Smooth muscle cell (in vitro differentiated cells): ENCODE measurements around the gene DNAJC18. TPM values are rescaled to one million over a fixed set of nuclear protein-coding genes. Genes with fewer than 3 reads are reported as not detected.
A peak's percentile ranks its signal among the peaks of the same experiment; 100 is the strongest.

Experiments
- DNase-seq: peaks from one replicate; lab custom pipeline; 2025; ENCODE audit not compliant: unreplicated experiment; lab: John Stamatoyannopoulos, UW
- H2AFZ ChIP-seq: fragments of 200-600 bp; sonication (generic); 2 replicates; pipeline ENCODE4 v1.6.0; 2016; ENCODE audit warnings: antibody characterized with exemption, low read depth, mild to moderate bottlenecking
- H3F3A ChIP-seq: fragments of 200-600 bp; sonication (generic); 2 replicates; pipeline ENCODE4 v1.6.0; 2017; ENCODE audit warnings: antibody characterized with exemption, low read depth
- H3K27ac ChIP-seq: fragments of 200-600 bp; sonication (generic); 2 replicates; pipeline ENCODE4 v1.5.1; 2016; ENCODE audit warnings: low read depth, mild to moderate bottlenecking
- H3K27me3 ChIP-seq: fragments of 200-600 bp; sonication (generic); 2 replicates; pipeline ENCODE4 v1.6.1; 2016; ENCODE audit warnings: low read depth, mild to moderate bottlenecking
- H3K36me3 ChIP-seq: fragments of 200-600 bp; sonication (generic); 2 replicates; pipeline ENCODE4 v1.5.1; 2016; ENCODE audit warnings: low read depth
- H3K4me1 ChIP-seq: fragments of 200-600 bp; sonication (generic); 2 replicates; pipeline ENCODE4 v1.5.1; 2016; ENCODE audit warnings: low read depth
- H3K4me2 ChIP-seq: fragments of 200-600 bp; sonication (generic); 2 replicates; pipeline ENCODE4 v1.6.0; 2016; ENCODE audit warnings: mild to moderate bottlenecking
- H3K4me3 ChIP-seq: fragments of 200-600 bp; sonication (generic); 2 replicates; pipeline ENCODE4 v1.5.1; 2016; ENCODE audit warnings: mild to moderate bottlenecking
- H3K79me2 ChIP-seq: fragments of 200-600 bp; sonication (generic); 2 replicates; pipeline ENCODE4 v1.6.0; 2016; ENCODE audit warnings: low read depth, mild to moderate bottlenecking
- H3K9ac ChIP-seq: fragments of 200-600 bp; sonication (generic); 2 replicates; pipeline ENCODE4 v1.6.0; 2016; ENCODE audit warnings: low read depth
- H3K9me3 ChIP-seq: fragments of 200-600 bp; sonication (generic); replicated peaks from 2 replicates; pipeline ENCODE4 v1.5.1; 2016; ENCODE audit warnings: low read depth
- H4K20me1 ChIP-seq: fragments of 200-600 bp; sonication (generic); 2 replicates; pipeline ENCODE4 v1.6.0; 2016; ENCODE audit warnings: low read depth
- CTCF ChIP-seq: fragments of 200-600 bp; sonication (generic); IDR thresholded peaks from 2 replicates; pipeline ENCODE4 v1.5.1; 2017; ENCODE audit warnings: borderline replicate concordance, mild to moderate bottlenecking, antibody characterized with exemption; ENCODE audit not compliant: insufficient read depth, poor library complexity, severe bottlenecking
- WGBS: methylation state at CpG from one replicate; pipeline ENCODE4 v1.1.7; 2016; ENCODE audit warnings: low lambda C conversion rate; 5-methylcytosine and 5-hydroxymethylcytosine counted together
- polyA plus RNA-seq: library from polyadenylated mRNA; unstranded; fragments of >200 nt; fragmentation: Nextera tagmentation; extraction: Ambion mirVana; gene quantifications from 2 replicates; pipeline ENCODE4 v1.2.1, GENCODE V29; 2016
- total RNA-seq: library from RNA; depleted of rRNA; stranded (reverse); fragments of >200 nt; gene quantifications from 2 replicates; pipeline ENCODE4 v1.2.3, GENCODE V29; 2014

The DNAJC18 gene
- total and polyA plus RNA-seq, 2 experiments from 2014 or later, result 9.6 to 16.9 TPM

GRCh38 chr5:139368613-139369012, 70.7 kb downstream of the DNAJC18 start:
- TF ChIP-seq CTCF, result no peak
- Histone ChIP-seq H3K27ac (no peak overlapping the region), H3K36me3 (peaks cover 18% of the 10 kb centered on the region), H3K9ac (no peak overlapping the region), H3K4me1 (no peaks in the 10 kb centered on the region), H3K4me3 (no peak overlapping the region), H4K20me1 (peaks cover 56% of the 10 kb centered on the region), H3K79me2 (peaks cover 8% of the 10 kb centered on the region), H3K4me2 (no peak overlapping the region), H2AFZ (no peak overlapping the region), H3K9me3 (no peaks in the 10 kb centered on the region), H3F3A (no peaks in the 10 kb centered on the region), H3K27me3 (no peaks in the 10 kb centered on the region)
- no peak for DNase-seq
- WGBS, result 94% methylated on average over 2 of the region's 2 CpGs

- peaks cover 47% of the 10 kb centered on the region for H3K79me2 ChIP-seq
- H3K36me3 ChIP-seq, result peaks cover 20% of the 10 kb centered on the region
- H3K27me3 ChIP-seq, result no peaks in the 10 kb centered on the region
- H4K20me1 ChIP-seq, result peaks cover 84% of the 10 kb centered on the region
- no peak overlapping the region for H3K9ac ChIP-seq
- H2AFZ ChIP-seq, result no peak overlapping the region
- no peak overlapping the region for H3K4me2 ChIP-seq
- no peaks in the 10 kb centered on the region for H3K4me1 ChIP-seq
- H3K4me3 ChIP-seq, result no peak overlapping the region
- H3F3A ChIP-seq, result no peaks in the 10 kb centered on the region
- no peak for TF ChIP-seq CTCF
- no peaks in the 10 kb centered on the region for H3K9me3 ChIP-seq
- no peak for DNase-seq
- H3K27ac ChIP-seq, result peak overlapping the region; percentile 13
- WGBS, result 61% methylated on average over 2 of the region's 2 CpGs
These were observed 74.9 kb downstream of the DNAJC18 start for GRCh38 chr5:139364466-139364865.

- H2AFZ ChIP-seq, result no peak overlapping the region
- no peak overlapping the region for H3K4me2 ChIP-seq
- H3K27me3 ChIP-seq, result no peaks in the 10 kb centered on the region
- peaks cover 20% of the 10 kb centered on the region for H3K36me3 ChIP-seq
- H3K9ac ChIP-seq, result no peak overlapping the region
- no peak for DNase-seq
- no peak for TF ChIP-seq CTCF
- peaks cover 52% of the 10 kb centered on the region for H3K79me2 ChIP-seq
- H3K4me3 ChIP-seq, result no peak overlapping the region
- WGBS, result 78% methylated on average over 2 of the region's 2 CpGs
- H3K27ac ChIP-seq, result peak overlapping the region; percentile 13
- no peaks in the 10 kb centered on the region for H3F3A ChIP-seq
- peaks cover 89% of the 10 kb centered on the region for H4K20me1 ChIP-seq
- no peaks in the 10 kb centered on the region for H3K4me1 ChIP-seq
- H3K9me3 ChIP-seq, result no peaks in the 10 kb centered on the region
These were observed 75.4 kb downstream of the DNAJC18 start for GRCh38 chr5:139363937-139364336.

GRCh38 chr5:139361835-139362429, 77.4 kb downstream of the DNAJC18 start:
- Histone ChIP-seq H3K36me3 (peaks cover 19% of the 10 kb centered on the region), H3K27me3 (no peaks in the 10 kb centered on the region), H3K79me2 (peaks cover 70% of the 10 kb centered on the region), H3F3A (no peaks in the 10 kb centered on the region), H3K4me1 (no peaks in the 10 kb centered on the region), H2AFZ (no peak overlapping the region), H3K9ac (no peak overlapping the region), H3K4me2 (no peak overlapping the region), H3K27ac (peak overlapping the region; percentile 54), H4K20me1 (peaks cover 98% of the 10 kb centered on the region), H3K4me3 (no peak overlapping the region), H3K9me3 (no peaks in the 10 kb centered on the region)
- DNase-seq, result no peak
- TF ChIP-seq CTCF, result no peak
- 76% methylated on average over 6 of the region's 6 CpGs for WGBS
